Keratinocyte (primary cell): ENCODE data around the gene RTP2. TPM values are rescaled to one million over a fixed set of nuclear protein-coding genes. Genes with fewer than 3 reads are reported as not detected.

Experiments
- DNase-seq: peaks from one replicate; pipeline ENCODE4 v3.0.0-alpha.2; 2011; ENCODE audit warnings: low read depth, missing footprints, low spot score
- FAIRE-seq: peaks from 2 replicates; lab custom pipeline; 2011; peaks lifted over from hg19 to GRCh38; lab: Jason Lieb, UNC
- H2AFZ ChIP-seq: 2 replicates; pipeline ENCODE4 v1.6.0; 2012; ENCODE audit warnings: low read length, control low read depth, inconsistent platforms; ENCODE audit not compliant: control insufficient read depth
- H3K27ac ChIP-seq: 2 replicates; pipeline ENCODE4 v1.5.1; 2011; ENCODE audit warnings: low read length; ENCODE audit not compliant: control insufficient read depth, insufficient read depth
- H3K27me3 ChIP-seq: 3 replicates; pipeline ENCODE4 v1.6.0; 2011; ENCODE audit warnings: low read length; ENCODE audit not compliant: control insufficient read depth, insufficient read depth; ENCODE audit errors: extremely low read depth
- H3K36me3 ChIP-seq, 2 experiments: 2 replicates in 1 of 2; 3 replicates in 1 of 2; pipeline ENCODE4 v1.5.1; 2011; ENCODE audit warnings: low read length in 2 of 2, mild to moderate bottlenecking in 1 of 2; ENCODE audit not compliant: control insufficient read depth in 2 of 2, insufficient read depth in 2 of 2; ENCODE audit errors: extremely low read depth in 1 of 2
- H3K4me1 ChIP-seq: 3 replicates; pipeline ENCODE4 v1.5.1; 2011; ENCODE audit warnings: low read length; ENCODE audit not compliant: control insufficient read depth, insufficient read depth; ENCODE audit errors: extremely low read depth
- H3K4me2 ChIP-seq: 3 replicates; pipeline ENCODE4 v1.6.0; 2011; ENCODE audit warnings: low read depth, low read length; ENCODE audit not compliant: control insufficient read depth, insufficient read depth; ENCODE audit errors: extremely low read depth
- H3K4me3 ChIP-seq, 3 experiments: fragments of 200-600 bp in 1 of 3; sonication (generic) in 1 of 3; 2 replicates in 2 of 3; 3 replicates in 1 of 3; pipeline ENCODE4 v1.5.1; 2011 to 2016; ENCODE audit warnings: low read length in 3 of 3, mild to moderate bottlenecking in 3 of 3, control low read depth in 2 of 3, inconsistent platforms in 1 of 3, low read depth in 1 of 3, mixed read lengths in 1 of 3, mixed run types in 1 of 3, moderate library complexity in 1 of 3; ENCODE audit not compliant: control insufficient read depth in 2 of 3, insufficient read depth in 2 of 3; ENCODE audit errors: extremely low read depth in 1 of 3
- H3K79me2 ChIP-seq: 2 replicates; pipeline ENCODE4 v1.6.0; 2012; ENCODE audit warnings: low read length; ENCODE audit not compliant: control insufficient read depth, insufficient read depth
- H3K9ac ChIP-seq: 3 replicates; pipeline ENCODE4 v1.6.0; 2011; ENCODE audit warnings: low read length; ENCODE audit not compliant: control insufficient read depth, insufficient read depth; ENCODE audit errors: extremely low read depth
- H3K9me1 ChIP-seq: 3 replicates; pipeline ENCODE4 v1.6.0; 2011; ENCODE audit warnings: low read length; ENCODE audit not compliant: control insufficient read depth, insufficient read depth; ENCODE audit errors: extremely low read depth
- H3K9me3 ChIP-seq: 2 replicates; pipeline ENCODE4 v1.5.1; 2012; ENCODE audit warnings: low read depth, low read length; ENCODE audit not compliant: control insufficient read depth
- H4K20me1 ChIP-seq: 3 replicates; pipeline ENCODE4 v1.6.0; 2011; ENCODE audit warnings: low read length; ENCODE audit not compliant: control insufficient read depth, insufficient read depth; ENCODE audit errors: extremely low read depth
- CTCF ChIP-seq, 3 experiments: IDR thresholded peaks in 1 of 3; conservative IDR thresholded peaks in 1 of 3; optimal IDR thresholded peaks in 1 of 3; 2 replicates in 2 of 3; 3 replicates in 1 of 3; pipeline versions ENCODE3 to v1.5.1; 2011; ENCODE audit warnings: low read length in 3 of 3, mild to moderate bottlenecking in 3 of 3, moderate library complexity in 2 of 3, control low read depth in 1 of 3, inconsistent platforms in 1 of 3; ENCODE audit not compliant: insufficient read depth in 2 of 3; ENCODE audit errors: extremely low read depth in 1 of 3
- EZH2 ChIP-seq: IDR thresholded peaks from one replicate; pipeline ENCODE4 v1.6.1; 2012; ENCODE audit warnings: inconsistent platforms, mild to moderate bottlenecking, low read length, moderate library complexity
- dilution Hi-C: fragments of 300-500 bp; cut with MboI; formaldehyde crosslinking; loops from one replicate; pipeline ENCODE4 v1.7.0; 2020; ENCODE audit warnings: low sequenced_read_pairs; ENCODE audit not compliant: extremely low pct_ligation_motif_present
- polyA plus RNA-seq, 5 experiments: library from polyadenylated mRNA; depleted of rRNA in 3 of 5; stranded (reverse) in 3 of 5; stranded (forward) in 1 of 5; unstranded in 1 of 5; fragments of >200 nt; gene quantifications; 1 replicate in 1 of 5; 2 replicates in 3 of 5; 3 replicates in 1 of 5; pipeline versions ENCODE4 v1.2.1 to v1.2.3, GENCODE V29; 2011 to 2012; ENCODE audit warnings: missing spikeins in 2 of 5, low read depth in 1 of 5, low replicate concordance in 1 of 5

Gene RTP2
- polyA plus RNA-seq, 1 donor (not counting 4 experiments of a cell fraction or from before 2014, with no cell fraction given), result not detected

- dilution Hi-C loops, result no loop called here
- H3K4me1 ChIP-seq, result no peaks in the 10 kb centered on the region
- TF ChIP-seq CTCF (optimal IDR thresholded peaks at IDR 0.05 in 1 of 3, IDR thresholded peaks at IDR 0.05 in 1 of 3, conservative IDR thresholded peaks at IDR 0.05 in 1 of 3; ENCODE audit: extremely low read depth in 1 of 3, insufficient read depth in 2 of 3, low read length in 3 of 3) (no peak), EZH2 (no peak)
- H3K27ac ChIP-seq, result no peak overlapping the region
- DNase-seq (no peak), FAIRE-seq (no peak)
- no peaks in the 10 kb centered on the region for H3K9me1 ChIP-seq
- no peaks in the 10 kb centered on the region for H3K9me3 ChIP-seq
- no peaks in the 10 kb centered on the region for H4K20me1 ChIP-seq
- H3K9ac ChIP-seq, result no peak overlapping the region
- no peak overlapping the region for H2AFZ ChIP-seq
- H3K4me3 ChIP-seq, result no peak overlapping the region
- H3K36me3 ChIP-seq, result peaks cover 11% of the 10 kb centered on the region in 2 experiments
- no peak overlapping the region for H3K4me2 ChIP-seq
- no peaks in the 10 kb centered on the region for H3K27me3 ChIP-seq
- no peaks in the 10 kb centered on the region for H3K79me2 ChIP-seq
These were observed 16.4 kb upstream of the RTP2 start for GRCh38 chr3:187718802-187719201.

- FAIRE-seq (no peak), DNase-seq (no peak)
- Histone ChIP-seq H4K20me1 (no peaks in the 10 kb centered on the region), H3K4me2 (no peak overlapping the region), H3K27ac (no peak overlapping the region), H3K36me3 (peaks cover 7 to 11% of the 10 kb centered on the region in 2 experiments), H3K27me3 (no peaks in the 10 kb centered on the region), H3K9ac (no peak overlapping the region), H3K79me2 (no peaks in the 10 kb centered on the region), H3K4me1 (no peaks in the 10 kb centered on the region), H3K9me3 (no peaks in the 10 kb centered on the region), H3K9me1 (no peaks in the 10 kb centered on the region), H3K4me3 (no peak overlapping the region), H2AFZ (no peak overlapping the region)
- no peak for TF ChIP-seq CTCF (optimal IDR thresholded peaks at IDR 0.05 in 1 of 3, IDR thresholded peaks at IDR 0.05 in 1 of 3, conservative IDR thresholded peaks at IDR 0.05 in 1 of 3; ENCODE audit: extremely low read depth in 1 of 3, insufficient read depth in 2 of 3, low read length in 3 of 3)
- no peak for TF ChIP-seq EZH2
- dilution Hi-C loops, result no loop called here
These were observed 15.2 kb upstream of the RTP2 start for GRCh38 chr3:187717572-187717971.
